ENCODE data around the gene RFT1.

Gene RFT1

GRCh38 chr3:53167418-53168174 lies 37.4 kb upstream of the RFT1 start:
- Mint-ChIP-seq H3K27me3 (no peaks in the 10 kb centered on the region), H3K27ac (peak overlapping the region; percentile 80), H3K9me3 (no peaks in the 10 kb centered on the region), H3K4me1 (peaks cover 94% of the 10 kb centered on the region), H3K4me3 (peak overlapping the region; percentile 39), H3K36me3 (peaks cover 8% of the 10 kb centered on the region)
- ATAC-seq = no peak

- H3K4me1 Mint-ChIP-seq = peaks cover 91% of the 10 kb centered on the region
- peak overlapping the region; percentile 80 for H3K27ac Mint-ChIP-seq
- H3K9me3 Mint-ChIP-seq = no peaks in the 10 kb centered on the region
- no peak for ATAC-seq
- H3K36me3 Mint-ChIP-seq = peaks cover 12% of the 10 kb centered on the region
- H3K27me3 Mint-ChIP-seq = no peaks in the 10 kb centered on the region
- H3K4me3 Mint-ChIP-seq = peak overlapping the region; percentile 39
Measured at GRCh38 chr3:53166781-53167291, 36.6 kb upstream of the RFT1 start.

GRCh38 chr3:53166206-53166605 lies 36.0 kb upstream of the RFT1 start:
- Mint-ChIP-seq H3K27me3 (no peaks in the 10 kb centered on the region), H3K36me3 (peaks cover 12% of the 10 kb centered on the region), H3K27ac (peak overlapping the region; percentile 80), H3K4me3 (peak overlapping the region; percentile 28), H3K9me3 (no peaks in the 10 kb centered on the region), H3K4me1 (peaks cover 85% of the 10 kb centered on the region)
- no peak for ATAC-seq

GRCh38 chr3:53164911-53165310 lies 34.7 kb upstream of the RFT1 start:
- H3K36me3 Mint-ChIP-seq = peaks cover 12% of the 10 kb centered on the region
- no peak overlapping the region for H3K4me3 Mint-ChIP-seq
- no peaks in the 10 kb centered on the region for H3K27me3 Mint-ChIP-seq
- peaks cover 79% of the 10 kb centered on the region for H3K4me1 Mint-ChIP-seq
- ATAC-seq = no peak
- no peak overlapping the region for H3K27ac Mint-ChIP-seq
- no peaks in the 10 kb centered on the region for H3K9me3 Mint-ChIP-seq

GRCh38 chr3:53163444-53164387 lies 33.5 kb upstream of the RFT1 start:
- Mint-ChIP-seq H3K4me1 (peaks cover 74% of the 10 kb centered on the region), H3K9me3 (no peaks in the 10 kb centered on the region), H3K36me3 (peaks cover 12% of the 10 kb centered on the region), H3K27me3 (no peaks in the 10 kb centered on the region), H3K27ac (peak overlapping the region; percentile 78), H3K4me3 (peak overlapping the region; percentile 86)
- no peak for ATAC-seq

- H3K36me3 Mint-ChIP-seq = peaks cover 5% of the 10 kb centered on the region
- no peaks in the 10 kb centered on the region for H3K27me3 Mint-ChIP-seq
- no peaks in the 10 kb centered on the region for H3K9me3 Mint-ChIP-seq
- H3K4me3 Mint-ChIP-seq = peak overlapping the region; percentile 86
- H3K4me1 Mint-ChIP-seq = peaks cover 71% of the 10 kb centered on the region
- peak overlapping the region; percentile 78 for H3K27ac Mint-ChIP-seq
- ATAC-seq = peak; percentile 51
Measured at GRCh38 chr3:53162672-53163443, 32.6 kb upstream of the RFT1 start.

- Mint-ChIP-seq H3K9me3 (no peaks in the 10 kb centered on the region), H3K27me3 (peaks cover 5% of the 10 kb centered on the region), H3K4me3 (peak overlapping the region; percentile 86), H3K4me1 (peaks cover 63% of the 10 kb centered on the region), H3K27ac (peak overlapping the region; percentile 78), H3K36me3 (peaks cover 5% of the 10 kb centered on the region)
- ATAC-seq = peak; percentile 65
Measured at GRCh38 chr3:53161820-53162671, 31.8 kb upstream of the RFT1 start.

GRCh38 chr3:53161450-53161819 lies 31.2 kb upstream of the RFT1 start:
- peak overlapping the region; percentile 78 for H3K27ac Mint-ChIP-seq
- H3K36me3 Mint-ChIP-seq = peaks cover 5% of the 10 kb centered on the region
- H3K4me3 Mint-ChIP-seq = peak overlapping the region; percentile 86
- ATAC-seq = peak; percentile 1
- H3K4me1 Mint-ChIP-seq = peaks cover 63% of the 10 kb centered on the region
- peaks cover 11% of the 10 kb centered on the region for H3K27me3 Mint-ChIP-seq
- H3K9me3 Mint-ChIP-seq = no peaks in the 10 kb centered on the region

GRCh38 chr3:53160660-53161449 lies 30.6 kb upstream of the RFT1 start, which contains the start of gene PRKCD:
PRKCD (plus strand) TSS chr3:53161209; CDS start chr3:53178423, 17,214 bp downstream.
- H3K4me3 Mint-ChIP-seq = peak within 1 kb of the TSS; percentile 94
- peak; percentile 79 for ATAC-seq
- H3K4me1 Mint-ChIP-seq = peaks cover 61% of the 10 kb centered on the region
- H3K27me3 Mint-ChIP-seq = peaks cover 17% of the 10 kb centered on the region
- H3K9me3 Mint-ChIP-seq = no peaks in the 10 kb centered on the region
- peaks cover 5% of the 10 kb centered on the region for H3K36me3 Mint-ChIP-seq
- peak within 1 kb of the TSS; percentile 78 for H3K27ac Mint-ChIP-seq

- H3K9me3 Mint-ChIP-seq = no peaks in the 10 kb centered on the region
Measured at GRCh38 chr3:53160061-53160659, 29.9 kb upstream of the RFT1 start.

GRCh38 chr3:53159156-53160060 lies 29.2 kb upstream of the RFT1 start:
- Mint-ChIP-seq H3K27ac (peak overlapping the region; percentile 78), H3K36me3 (peaks cover 5% of the 10 kb centered on the region), H3K27me3 (peaks cover 26% of the 10 kb centered on the region), H3K9me3 (no peaks in the 10 kb centered on the region), H3K4me1 (peaks cover 46% of the 10 kb centered on the region), H3K4me3 (no peak overlapping the region)
- ATAC-seq = no peak

More at GRCh38 chr3:53160061-53160659, 29.9 kb upstream of the RFT1 start:
- ATAC-seq = no peak
- peaks cover 23% of the 10 kb centered on the region for H3K27me3 Mint-ChIP-seq
- peaks cover 54% of the 10 kb centered on the region for H3K4me1 Mint-ChIP-seq
- peak overlapping the region; percentile 78 for H3K27ac Mint-ChIP-seq
- H3K36me3 Mint-ChIP-seq = peaks cover 5% of the 10 kb centered on the region
- H3K4me3 Mint-ChIP-seq = peak overlapping the region; percentile 94

- Mint-ChIP-seq H3K27me3 (peaks cover 26% of the 10 kb centered on the region), H3K27ac (peak overlapping the region; percentile 34), H3K4me1 (peaks cover 46% of the 10 kb centered on the region), H3K9me3 (no peaks in the 10 kb centered on the region), H3K4me3 (no peak overlapping the region), H3K36me3 (peaks cover 5% of the 10 kb centered on the region)
- no peak for ATAC-seq
Measured at GRCh38 chr3:53158765-53159155, 28.5 kb upstream of the RFT1 start.

Measured in stimulated activated memory B cell treated with anti-CD40 and anti-IgM and Interleukin-4, amounts not matched to agents 10 μg/mL and 1 μg/mL and 100 μg/mL, for 72 hours (primary cell).